ENCODE results near the gene TUBGCP2.

Gene TUBGCP2

GRCh38 chr10:133231244-133231945 lies 77.3 kb downstream of the TUBGCP2 start:
- Histone ChIP-seq H3K4me1 (ENCODE audit: control insufficient read depth, insufficient read depth, low read length) (peaks cover 34% of the 10 kb centered on the region), H3K9ac (ENCODE audit: low read length) (peak overlapping the region; percentile 70), H3K27ac (ENCODE audit: low read depth, low read length) (peak overlapping the region; percentile 64), H3K4me3 (ENCODE audit: low read depth, low read length) (peak overlapping the region; percentile 58), H3K27me3 (ENCODE audit: control insufficient read depth, insufficient read depth, low read length) (peaks cover 90% of the 10 kb centered on the region), H3K36me3 (ENCODE audit: control insufficient read depth, insufficient read depth, low read length) (no peaks in the 10 kb centered on the region), H3K9me3 (ENCODE audit: control insufficient read depth, insufficient read depth, low read depth, low read length) (no peaks in the 10 kb centered on the region)

- Histone ChIP-seq H3K9me3 (ENCODE audit: control insufficient read depth, insufficient read depth, low read depth, low read length) (no peaks in the 10 kb centered on the region), H3K4me1 (ENCODE audit: control insufficient read depth, insufficient read depth, low read length) (peaks cover 37% of the 10 kb centered on the region), H3K27ac (ENCODE audit: low read depth, low read length) (no peak overlapping the region), H3K27me3 (ENCODE audit: control insufficient read depth, insufficient read depth, low read length) (peaks cover 85% of the 10 kb centered on the region), H3K4me3 (ENCODE audit: low read depth, low read length) (peak overlapping the region; percentile 58), H3K9ac (ENCODE audit: low read length) (peak overlapping the region; percentile 70), H3K36me3 (ENCODE audit: control insufficient read depth, insufficient read depth, low read length) (no peaks in the 10 kb centered on the region)
These were observed 78.1 kb downstream of the TUBGCP2 start for GRCh38 chr10:133230387-133231195.

GRCh38 chr10:133230044-133230361 lies 78.7 kb downstream of the TUBGCP2 start, which contains the start of gene UTF1:
UTF1 (plus strand) TSS chr10:133230217; CDS start chr10:133230289, 72 bp downstream.
- Histone ChIP-seq H3K27ac (ENCODE audit: low read depth, low read length) (no peak within 1 kb of the TSS), H3K4me1 (ENCODE audit: control insufficient read depth, insufficient read depth, low read length) (peaks cover 43% of the 10 kb centered on the region), H3K9me3 (ENCODE audit: control insufficient read depth, insufficient read depth, low read depth, low read length) (no peaks in the 10 kb centered on the region), H3K4me3 (ENCODE audit: low read depth, low read length) (peak within 1 kb of the TSS; percentile 58), H3K9ac (ENCODE audit: low read length) (peak within 1 kb of the TSS; percentile 70), H3K27me3 (ENCODE audit: control insufficient read depth, insufficient read depth, low read length) (peaks cover 79% of the 10 kb centered on the region), H3K36me3 (ENCODE audit: control insufficient read depth, insufficient read depth, low read length) (no peaks in the 10 kb centered on the region)

GRCh38 chr10:133229265-133230043 lies 79.2 kb downstream of the TUBGCP2 start:
- H3K27ac ChIP-seq (ENCODE audit: low read depth, low read length) = no peak overlapping the region
- H3K4me3 ChIP-seq (ENCODE audit: low read depth, low read length) = peak overlapping the region; percentile 58
- H3K36me3 ChIP-seq (ENCODE audit: control insufficient read depth, insufficient read depth, low read length) = no peaks in the 10 kb centered on the region
- no peaks in the 10 kb centered on the region for H3K9me3 ChIP-seq (ENCODE audit: control insufficient read depth, insufficient read depth, low read depth, low read length)
- no peak overlapping the region for H3K9ac ChIP-seq (ENCODE audit: low read length)
- H3K27me3 ChIP-seq (ENCODE audit: control insufficient read depth, insufficient read depth, low read length) = peaks cover 75% of the 10 kb centered on the region
- peaks cover 48% of the 10 kb centered on the region for H3K4me1 ChIP-seq (ENCODE audit: control insufficient read depth, insufficient read depth, low read length)
